HepG2 (cell line): ENCODE measurements around the gene TTC16. TPM values are rescaled to one million over a fixed set of nuclear protein-coding genes. Genes with fewer than 3 reads are reported as not detected.
A peak's percentile ranks its signal among the peaks of the same experiment; 100 is the strongest.

Experiments
- GATAD2A ChIP-seq: IDR thresholded peaks from 2 replicates; pipeline ENCODE4 v1.6.1; 2016
- JUNB ChIP-seq: sonication (generic); formaldehyde crosslinking; IDR thresholded peaks from 2 replicates; pipeline ENCODE4 v1.8.0; 2022; ENCODE audit warnings: missing genetic modification reagents, mild to moderate bottlenecking, borderline replicate concordance
- SP4 ChIP-seq: sonication (generic); formaldehyde crosslinking; IDR thresholded peaks from 2 replicates; pipeline ENCODE4 v1.8.1; 2023; ENCODE audit warnings: mild to moderate bottlenecking, missing genetic modification reagents
- ZFP1 ChIP-seq: IDR thresholded peaks from 2 replicates; pipeline ENCODE4 v1.6.1; 2016
- ZFP37 ChIP-seq: sonication (generic); formaldehyde crosslinking; IDR thresholded peaks from 2 replicates; pipeline ENCODE4 v1.4.0; 2020; ENCODE audit warnings: missing genetic modification reagents, borderline replicate concordance
- ZNF354B ChIP-seq: sonication (generic); formaldehyde crosslinking; IDR thresholded peaks from 2 replicates; pipeline ENCODE4 v1.8.0; 2022; ENCODE audit warnings: mild to moderate bottlenecking, missing genetic modification reagents
- ZNF484 ChIP-seq: sonication (generic); formaldehyde crosslinking; IDR thresholded peaks from 2 replicates; pipeline ENCODE4 v1.5.1; 2020; ENCODE audit warnings: mild to moderate bottlenecking, low read depth, missing genetic modification reagents, borderline replicate concordance
- polyA plus RNA-seq, 8 experiments: library from polyadenylated mRNA; depleted of rRNA in 3 of 8; stranded (reverse) in 7 of 8; unstranded in 1 of 8; fragments of >200 nt; fragmentation: Illumina TruSeq in 4 of 8; extraction: Trizol in 4 of 8; gene quantifications; 2 replicates each; pipeline versions ENCODE4 v1.2.1 to v1.2.3, GENCODE V29; 2011 to 2016; ENCODE audit warnings: low read depth in 4 of 8, missing spikeins in 1 of 8, mixed read lengths in 1 of 8; ENCODE audit not compliant: insufficient read depth in 1 of 8
- total RNA-seq, 5 experiments: library from RNA; depleted of rRNA; stranded (reverse); fragments of >200 nt; fragmentation: Illumina TruSeq; extraction: Trizol; gene quantifications; 2 replicates each; pipeline ENCODE4 v1.2.3, GENCODE V29; 2016; ENCODE audit warnings: low read depth in 1 of 5
- TF ChIP-seq, protein P1 (sequence below): sonication (generic); formaldehyde crosslinking; IDR thresholded peaks from 2 replicates; pipeline ENCODE4 v1.4.0; 2020; ENCODE audit warnings: missing genetic modification reagents
- TF ChIP-seq, protein P2 (sequence below): sonication (generic); formaldehyde crosslinking; conservative IDR thresholded peaks from 2 replicates; pipeline ENCODE4 v1.4.0; 2020; ENCODE audit warnings: mild to moderate bottlenecking, missing genetic modification reagents, moderate library complexity
- TF ChIP-seq, protein P3 (sequence below): IDR thresholded peaks from 2 replicates; pipeline ENCODE4 v1.4.0; 2020; ENCODE audit warnings: mild to moderate bottlenecking, missing genetic modification reagents
- TF ChIP-seq, protein P4 (sequence below): sonication (generic); formaldehyde crosslinking; IDR thresholded peaks from 2 replicates; pipeline ENCODE4 v1.4.0; 2020; ENCODE audit warnings: missing genetic modification reagents
- TF ChIP-seq, protein P5 (sequence below): sonication (generic); formaldehyde crosslinking; IDR thresholded peaks from 2 replicates; pipeline ENCODE4 v1.9.0; 2022; ENCODE audit warnings: low read depth, missing genetic modification reagents

Gene TTC16
- total and polyA plus RNA-seq, 2 of the 13 experiments (the other 11 are each of a cell fraction or from before 2014, with no cell fraction given), result not detected

DNA sequence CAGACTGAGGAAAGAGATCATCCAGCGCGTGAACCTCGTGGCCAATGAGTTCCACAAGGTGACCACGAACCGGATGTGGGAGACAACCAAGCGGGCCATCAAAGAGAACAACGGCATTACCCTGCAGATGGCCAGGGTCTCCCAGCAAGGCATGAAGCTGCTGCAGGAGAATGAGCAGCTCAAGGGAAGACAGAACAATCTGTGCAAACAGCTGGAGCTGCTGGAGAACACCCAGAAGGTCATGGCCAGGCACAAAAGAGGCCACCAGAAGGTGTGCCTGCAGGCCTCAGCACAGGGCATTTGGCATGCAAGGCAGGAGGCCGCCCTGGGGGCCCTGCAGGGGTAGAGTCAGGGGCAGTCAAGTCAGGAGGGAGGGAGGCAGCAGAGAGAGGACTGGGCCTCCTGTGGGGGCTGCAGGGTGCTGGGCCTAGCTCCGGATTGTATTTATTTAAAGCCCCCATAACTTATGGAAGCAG, 4.6 kb upstream of the TTC16 start (continued):
- TF ChIP-seq, protein P1, sequence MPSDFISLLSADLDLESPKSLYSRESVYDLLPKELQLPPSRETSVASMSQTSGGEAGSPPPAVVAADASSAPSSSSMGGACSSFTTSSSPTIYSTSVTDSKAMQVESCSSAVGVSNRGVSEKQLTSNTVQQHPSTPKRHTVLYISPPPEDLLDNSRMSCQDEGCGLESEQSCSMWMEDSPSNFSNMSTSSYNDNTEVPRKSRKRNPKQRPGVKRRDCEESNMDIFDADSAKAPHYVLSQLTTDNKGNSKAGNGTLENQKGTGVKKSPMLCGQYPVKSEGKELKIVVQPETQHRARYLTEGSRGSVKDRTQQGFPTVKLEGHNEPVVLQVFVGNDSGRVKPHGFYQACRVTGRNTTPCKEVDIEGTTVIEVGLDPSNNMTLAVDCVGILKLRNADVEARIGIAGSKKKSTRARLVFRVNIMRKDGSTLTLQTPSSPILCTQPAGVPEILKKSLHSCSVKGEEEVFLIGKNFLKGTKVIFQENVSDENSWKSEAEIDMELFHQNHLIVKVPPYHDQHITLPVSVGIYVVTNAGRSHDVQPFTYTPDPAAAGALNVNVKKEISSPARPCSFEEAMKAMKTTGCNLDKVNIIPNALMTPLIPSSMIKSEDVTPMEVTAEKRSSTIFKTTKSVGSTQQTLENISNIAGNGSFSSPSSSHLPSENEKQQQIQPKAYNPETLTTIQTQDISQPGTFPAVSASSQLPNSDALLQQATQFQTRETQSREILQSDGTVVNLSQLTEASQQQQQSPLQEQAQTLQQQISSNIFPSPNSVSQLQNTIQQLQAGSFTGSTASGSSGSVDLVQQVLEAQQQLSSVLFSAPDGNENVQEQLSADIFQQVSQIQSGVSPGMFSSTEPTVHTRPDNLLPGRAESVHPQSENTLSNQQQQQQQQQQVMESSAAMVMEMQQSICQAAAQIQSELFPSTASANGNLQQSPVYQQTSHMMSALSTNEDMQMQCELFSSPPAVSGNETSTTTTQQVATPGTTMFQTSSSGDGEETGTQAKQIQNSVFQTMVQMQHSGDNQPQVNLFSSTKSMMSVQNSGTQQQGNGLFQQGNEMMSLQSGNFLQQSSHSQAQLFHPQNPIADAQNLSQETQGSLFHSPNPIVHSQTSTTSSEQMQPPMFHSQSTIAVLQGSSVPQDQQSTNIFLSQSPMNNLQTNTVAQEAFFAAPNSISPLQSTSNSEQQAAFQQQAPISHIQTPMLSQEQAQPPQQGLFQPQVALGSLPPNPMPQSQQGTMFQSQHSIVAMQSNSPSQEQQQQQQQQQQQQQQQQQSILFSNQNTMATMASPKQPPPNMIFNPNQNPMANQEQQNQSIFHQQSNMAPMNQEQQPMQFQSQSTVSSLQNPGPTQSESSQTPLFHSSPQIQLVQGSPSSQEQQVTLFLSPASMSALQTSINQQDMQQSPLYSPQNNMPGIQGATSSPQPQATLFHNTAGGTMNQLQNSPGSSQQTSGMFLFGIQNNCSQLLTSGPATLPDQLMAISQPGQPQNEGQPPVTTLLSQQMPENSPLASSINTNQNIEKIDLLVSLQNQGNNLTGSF, result no peak
- TF ChIP-seq, protein P2, sequence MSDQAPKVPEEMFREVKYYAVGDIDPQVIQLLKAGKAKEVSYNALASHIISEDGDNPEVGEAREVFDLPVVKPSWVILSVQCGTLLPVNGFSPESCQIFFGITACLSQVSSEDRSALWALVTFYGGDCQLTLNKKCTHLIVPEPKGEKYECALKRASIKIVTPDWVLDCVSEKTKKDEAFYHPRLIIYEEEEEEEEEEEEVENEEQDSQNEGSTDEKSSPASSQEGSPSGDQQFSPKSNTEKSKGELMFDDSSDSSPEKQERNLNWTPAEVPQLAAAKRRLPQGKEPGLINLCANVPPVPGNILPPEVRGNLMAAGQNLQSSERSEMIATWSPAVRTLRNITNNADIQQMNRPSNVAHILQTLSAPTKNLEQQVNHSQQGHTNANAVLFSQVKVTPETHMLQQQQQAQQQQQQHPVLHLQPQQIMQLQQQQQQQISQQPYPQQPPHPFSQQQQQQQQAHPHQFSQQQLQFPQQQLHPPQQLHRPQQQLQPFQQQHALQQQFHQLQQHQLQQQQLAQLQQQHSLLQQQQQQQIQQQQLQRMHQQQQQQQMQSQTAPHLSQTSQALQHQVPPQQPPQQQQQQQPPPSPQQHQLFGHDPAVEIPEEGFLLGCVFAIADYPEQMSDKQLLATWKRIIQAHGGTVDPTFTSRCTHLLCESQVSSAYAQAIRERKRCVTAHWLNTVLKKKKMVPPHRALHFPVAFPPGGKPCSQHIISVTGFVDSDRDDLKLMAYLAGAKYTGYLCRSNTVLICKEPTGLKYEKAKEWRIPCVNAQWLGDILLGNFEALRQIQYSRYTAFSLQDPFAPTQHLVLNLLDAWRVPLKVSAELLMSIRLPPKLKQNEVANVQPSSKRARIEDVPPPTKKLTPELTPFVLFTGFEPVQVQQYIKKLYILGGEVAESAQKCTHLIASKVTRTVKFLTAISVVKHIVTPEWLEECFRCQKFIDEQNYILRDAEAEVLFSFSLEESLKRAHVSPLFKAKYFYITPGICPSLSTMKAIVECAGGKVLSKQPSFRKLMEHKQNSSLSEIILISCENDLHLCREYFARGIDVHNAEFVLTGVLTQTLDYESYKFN (CRISPR knock-in tag), result peak; percentile 54
- TF ChIP-seq ZNF484 (CRISPR knock-in tag) (no peak), GATAD2A (CRISPR knock-in tag) (peak; percentile 43; the same call in 1 of the 2 replicates), ZNF354B (CRISPR knock-in tag) (no peak), ZFP37 (0 out of 2 replicates have a peak, but pooled peaks have one; percentile 27), ZFP1 (no peak), SP4 (CRISPR knock-in tag) (no peak), JUNB (CRISPR knock-in tag) (no peak)
- TF ChIP-seq, protein P3, sequence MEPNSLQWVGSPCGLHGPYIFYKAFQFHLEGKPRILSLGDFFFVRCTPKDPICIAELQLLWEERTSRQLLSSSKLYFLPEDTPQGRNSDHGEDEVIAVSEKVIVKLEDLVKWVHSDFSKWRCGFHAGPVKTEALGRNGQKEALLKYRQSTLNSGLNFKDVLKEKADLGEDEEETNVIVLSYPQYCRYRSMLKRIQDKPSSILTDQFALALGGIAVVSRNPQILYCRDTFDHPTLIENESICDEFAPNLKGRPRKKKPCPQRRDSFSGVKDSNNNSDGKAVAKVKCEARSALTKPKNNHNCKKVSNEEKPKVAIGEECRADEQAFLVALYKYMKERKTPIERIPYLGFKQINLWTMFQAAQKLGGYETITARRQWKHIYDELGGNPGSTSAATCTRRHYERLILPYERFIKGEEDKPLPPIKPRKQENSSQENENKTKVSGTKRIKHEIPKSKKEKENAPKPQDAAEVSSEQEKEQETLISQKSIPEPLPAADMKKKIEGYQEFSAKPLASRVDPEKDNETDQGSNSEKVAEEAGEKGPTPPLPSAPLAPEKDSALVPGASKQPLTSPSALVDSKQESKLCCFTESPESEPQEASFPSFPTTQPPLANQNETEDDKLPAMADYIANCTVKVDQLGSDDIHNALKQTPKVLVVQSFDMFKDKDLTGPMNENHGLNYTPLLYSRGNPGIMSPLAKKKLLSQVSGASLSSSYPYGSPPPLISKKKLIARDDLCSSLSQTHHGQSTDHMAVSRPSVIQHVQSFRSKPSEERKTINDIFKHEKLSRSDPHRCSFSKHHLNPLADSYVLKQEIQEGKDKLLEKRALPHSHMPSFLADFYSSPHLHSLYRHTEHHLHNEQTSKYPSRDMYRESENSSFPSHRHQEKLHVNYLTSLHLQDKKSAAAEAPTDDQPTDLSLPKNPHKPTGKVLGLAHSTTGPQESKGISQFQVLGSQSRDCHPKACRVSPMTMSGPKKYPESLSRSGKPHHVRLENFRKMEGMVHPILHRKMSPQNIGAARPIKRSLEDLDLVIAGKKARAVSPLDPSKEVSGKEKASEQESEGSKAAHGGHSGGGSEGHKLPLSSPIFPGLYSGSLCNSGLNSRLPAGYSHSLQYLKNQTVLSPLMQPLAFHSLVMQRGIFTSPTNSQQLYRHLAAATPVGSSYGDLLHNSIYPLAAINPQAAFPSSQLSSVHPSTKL, result 0 out of 2 replicates have a peak, but pooled peaks have one; percentile 27
- TF ChIP-seq, protein P4, sequence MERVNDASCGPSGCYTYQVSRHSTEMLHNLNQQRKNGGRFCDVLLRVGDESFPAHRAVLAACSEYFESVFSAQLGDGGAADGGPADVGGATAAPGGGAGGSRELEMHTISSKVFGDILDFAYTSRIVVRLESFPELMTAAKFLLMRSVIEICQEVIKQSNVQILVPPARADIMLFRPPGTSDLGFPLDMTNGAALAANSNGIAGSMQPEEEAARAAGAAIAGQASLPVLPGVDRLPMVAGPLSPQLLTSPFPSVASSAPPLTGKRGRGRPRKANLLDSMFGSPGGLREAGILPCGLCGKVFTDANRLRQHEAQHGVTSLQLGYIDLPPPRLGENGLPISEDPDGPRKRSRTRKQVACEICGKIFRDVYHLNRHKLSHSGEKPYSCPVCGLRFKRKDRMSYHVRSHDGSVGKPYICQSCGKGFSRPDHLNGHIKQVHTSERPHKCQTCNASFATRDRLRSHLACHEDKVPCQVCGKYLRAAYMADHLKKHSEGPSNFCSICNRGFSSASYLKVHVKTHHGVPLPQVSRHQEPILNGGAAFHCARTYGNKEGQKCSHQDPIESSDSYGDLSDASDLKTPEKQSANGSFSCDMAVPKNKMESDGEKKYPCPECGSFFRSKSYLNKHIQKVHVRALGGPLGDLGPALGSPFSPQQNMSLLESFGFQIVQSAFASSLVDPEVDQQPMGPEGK (CRISPR knock-in tag), result peak; percentile 30; the same call in 1 of the 2 replicates
- TF ChIP-seq, protein P5, sequence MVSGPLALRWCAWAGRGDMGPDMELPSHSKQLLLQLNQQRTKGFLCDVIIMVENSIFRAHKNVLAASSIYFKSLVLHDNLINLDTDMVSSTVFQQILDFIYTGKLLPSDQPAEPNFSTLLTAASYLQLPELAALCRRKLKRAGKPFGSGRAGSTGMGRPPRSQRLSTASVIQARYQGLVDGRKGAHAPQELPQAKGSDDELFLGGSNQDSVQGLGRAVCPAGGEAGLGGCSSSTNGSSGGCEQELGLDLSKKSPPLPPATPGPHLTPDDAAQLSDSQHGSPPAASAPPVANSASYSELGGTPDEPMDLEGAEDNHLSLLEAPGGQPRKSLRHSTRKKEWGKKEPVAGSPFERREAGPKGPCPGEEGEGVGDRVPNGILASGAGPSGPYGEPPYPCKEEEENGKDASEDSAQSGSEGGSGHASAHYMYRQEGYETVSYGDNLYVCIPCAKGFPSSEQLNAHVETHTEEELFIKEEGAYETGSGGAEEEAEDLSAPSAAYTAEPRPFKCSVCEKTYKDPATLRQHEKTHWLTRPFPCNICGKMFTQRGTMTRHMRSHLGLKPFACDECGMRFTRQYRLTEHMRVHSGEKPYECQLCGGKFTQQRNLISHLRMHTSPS (CRISPR knock-in tag), result 0 out of 2 replicates have a peak, but pooled peaks have one; percentile 17
